ENCODE data around the gene TLR5.

TLR5 gene

DNA sequence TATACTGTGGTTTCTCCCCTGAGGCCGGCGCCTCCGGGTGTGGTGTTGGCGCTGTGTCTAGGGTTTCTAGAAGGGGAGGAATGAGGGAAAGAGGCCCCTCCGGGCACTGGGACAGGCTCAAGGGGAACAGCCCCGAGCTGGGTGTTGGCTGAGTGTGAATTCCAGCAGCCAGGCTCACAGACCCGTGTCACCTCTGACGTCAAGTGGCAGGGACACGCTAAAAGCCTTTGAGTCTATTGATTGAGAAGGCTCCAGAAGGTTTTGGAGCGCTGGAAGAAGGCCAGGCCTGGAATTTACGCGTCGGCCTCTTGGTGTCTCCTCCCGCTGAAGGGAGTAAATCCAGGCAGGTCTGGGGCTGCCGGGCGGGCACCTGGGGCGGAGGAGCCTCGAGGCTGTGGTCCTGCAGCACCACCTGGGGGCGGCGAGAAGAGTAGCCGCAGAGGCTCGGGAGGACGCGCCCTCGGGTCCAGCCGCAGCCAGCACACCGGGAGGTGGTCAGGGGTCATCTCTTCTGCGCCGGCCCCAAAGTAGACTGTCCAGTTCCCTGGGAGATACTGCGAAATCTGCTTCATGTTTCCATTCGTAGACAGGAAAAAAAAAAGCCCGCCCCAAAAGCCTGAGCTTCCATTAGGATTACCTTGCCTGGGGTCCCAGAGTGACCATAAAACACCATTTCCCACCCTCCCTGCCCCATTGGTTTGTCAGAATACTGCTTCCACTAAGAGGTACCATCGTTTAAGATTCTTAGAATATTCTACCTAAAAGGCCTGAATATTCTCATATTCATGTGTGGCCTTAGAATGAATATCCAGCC, 61.7 kb downstream of the TLR5 start:
- TF ChIP-seq, protein P1, sequence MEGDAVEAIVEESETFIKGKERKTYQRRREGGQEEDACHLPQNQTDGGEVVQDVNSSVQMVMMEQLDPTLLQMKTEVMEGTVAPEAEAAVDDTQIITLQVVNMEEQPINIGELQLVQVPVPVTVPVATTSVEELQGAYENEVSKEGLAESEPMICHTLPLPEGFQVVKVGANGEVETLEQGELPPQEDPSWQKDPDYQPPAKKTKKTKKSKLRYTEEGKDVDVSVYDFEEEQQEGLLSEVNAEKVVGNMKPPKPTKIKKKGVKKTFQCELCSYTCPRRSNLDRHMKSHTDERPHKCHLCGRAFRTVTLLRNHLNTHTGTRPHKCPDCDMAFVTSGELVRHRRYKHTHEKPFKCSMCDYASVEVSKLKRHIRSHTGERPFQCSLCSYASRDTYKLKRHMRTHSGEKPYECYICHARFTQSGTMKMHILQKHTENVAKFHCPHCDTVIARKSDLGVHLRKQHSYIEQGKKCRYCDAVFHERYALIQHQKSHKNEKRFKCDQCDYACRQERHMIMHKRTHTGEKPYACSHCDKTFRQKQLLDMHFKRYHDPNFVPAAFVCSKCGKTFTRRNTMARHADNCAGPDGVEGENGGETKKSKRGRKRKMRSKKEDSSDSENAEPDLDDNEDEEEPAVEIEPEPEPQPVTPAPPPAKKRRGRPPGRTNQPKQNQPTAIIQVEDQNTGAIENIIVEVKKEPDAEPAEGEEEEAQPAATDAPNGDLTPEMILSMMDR (IDR thresholded peaks at IDR 0.05; ENCODE audit: low read depth, low read length, missing control alignments): peak; percentile 83
- in situ Hi-C loops (cut with HindIII; ENCODE audit: low sequenced_read_pairs): loop anchor here (5.0 kb wide), 1 partner anchor 304 kb away; no protein-coding TSS in a partner anchor
- DNase-seq (ENCODE audit: low read depth): peak; percentile 82
- peak overlapping the region; percentile 29 for H3K4me3 ChIP-seq (ENCODE audit: low read depth, low read length)

DNA sequence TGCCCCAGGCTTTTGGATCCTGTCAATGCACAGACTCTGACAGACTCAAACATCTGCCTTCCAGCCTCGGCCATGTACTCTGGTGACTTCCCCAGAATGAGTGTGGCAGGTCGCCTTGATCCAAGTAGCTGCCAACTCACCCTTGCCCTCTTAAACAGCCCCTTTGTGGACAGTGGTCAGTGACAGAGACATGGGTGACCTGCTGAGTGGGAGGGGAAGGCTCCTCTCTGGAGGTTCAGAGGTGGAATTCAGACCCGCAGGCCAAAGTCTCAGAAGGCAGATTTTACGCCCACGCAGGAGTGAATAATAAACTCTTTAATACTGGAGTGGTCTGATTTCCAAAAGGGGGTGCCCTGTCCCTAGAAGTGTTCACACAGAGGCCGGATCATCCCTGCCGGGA, 63.5 kb downstream of the TLR5 start:
- H3K4me3 ChIP-seq (ENCODE audit: low read depth, low read length): no peak overlapping the region
- in situ Hi-C loops (cut with HindIII; ENCODE audit: low sequenced_read_pairs): no loop called here
- no peak for DNase-seq (ENCODE audit: low read depth)
- TF ChIP-seq, protein P1 (IDR thresholded peaks at IDR 0.05; ENCODE audit: low read depth, low read length, missing control alignments): no peak

DNA sequence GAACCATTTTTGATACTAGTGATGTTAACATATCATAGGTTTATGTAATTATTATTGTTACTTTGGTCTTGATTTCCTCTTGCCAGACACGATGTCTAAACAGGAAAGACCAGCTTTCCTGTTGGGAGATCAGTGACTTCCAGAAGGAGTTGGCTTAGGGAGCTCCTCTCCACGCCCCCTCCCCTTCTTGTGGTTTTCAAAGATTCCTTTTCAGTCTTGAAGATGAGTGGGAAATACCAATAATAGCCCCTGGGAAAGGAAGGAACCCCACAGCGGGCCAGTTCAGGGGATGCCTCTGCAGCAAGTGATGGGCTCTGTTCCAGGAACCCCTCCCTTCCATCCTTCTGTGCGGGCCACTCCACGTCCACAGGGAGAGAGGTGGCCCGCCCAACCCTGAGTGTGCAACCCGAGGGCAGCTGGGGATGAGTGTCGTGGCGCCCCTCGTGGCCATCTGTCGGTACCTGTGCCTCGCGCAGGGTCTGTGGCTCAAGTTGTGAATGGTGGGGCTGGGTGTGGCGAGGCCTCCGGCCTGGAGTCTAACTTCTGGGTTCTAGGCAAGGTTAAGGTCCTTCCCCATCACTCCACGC, 65.7 kb downstream of the TLR5 start:
- H3K4me3 ChIP-seq (ENCODE audit: low read depth, low read length): no peak overlapping the region
- TF ChIP-seq, protein P1 (IDR thresholded peaks at IDR 0.05; ENCODE audit: low read depth, low read length, missing control alignments): no peak
- no peak for DNase-seq (ENCODE audit: low read depth)
- in situ Hi-C loops (cut with HindIII; ENCODE audit: low sequenced_read_pairs): no loop called here

DNA sequence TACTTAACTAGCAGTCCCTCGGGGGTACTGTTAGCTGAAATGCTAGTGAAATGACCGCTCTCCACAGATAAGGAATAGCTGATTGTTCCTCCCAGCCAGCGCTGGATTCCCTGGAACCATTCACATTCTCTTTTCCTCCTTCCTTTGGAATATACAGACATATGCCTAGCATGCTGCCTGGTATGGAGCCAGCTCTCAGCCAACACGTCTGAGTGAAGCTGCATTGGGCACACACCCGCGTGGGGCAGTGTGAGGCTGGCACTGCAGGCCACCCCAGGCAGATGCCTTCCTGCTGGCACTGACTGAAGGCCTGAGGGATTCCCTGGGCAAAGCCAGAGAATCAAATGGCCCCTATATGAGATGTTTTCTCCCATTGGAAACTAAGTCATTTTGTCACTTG, 66.7 kb downstream of the TLR5 start:
- in situ Hi-C loops (cut with HindIII; ENCODE audit: low sequenced_read_pairs): no loop called here
- DNase-seq (ENCODE audit: low read depth): no peak
- H3K4me3 ChIP-seq (ENCODE audit: low read depth, low read length): no peak overlapping the region
- TF ChIP-seq, protein P1 (IDR thresholded peaks at IDR 0.05; ENCODE audit: low read depth, low read length, missing control alignments): no peak

DNA sequence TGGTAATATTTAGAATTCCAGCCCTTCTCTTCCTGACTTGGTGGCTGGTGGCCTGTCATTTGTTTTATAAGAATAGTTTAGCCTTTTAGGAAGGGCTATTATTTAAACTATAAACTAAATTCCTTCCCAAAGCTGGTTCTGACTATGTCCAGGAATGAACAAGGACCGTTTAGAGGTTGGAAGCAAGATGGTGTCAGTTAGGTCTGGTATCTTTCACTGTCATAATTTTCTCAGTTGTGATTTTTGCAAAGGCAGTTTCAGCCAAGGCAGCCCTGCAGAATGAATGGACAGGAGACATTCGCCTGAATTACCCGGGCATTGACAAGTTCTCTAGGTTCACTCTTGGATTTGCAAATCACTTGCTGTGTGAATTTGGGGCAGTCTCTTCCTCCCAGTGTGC, 67.2 kb downstream of the TLR5 start:
- TF ChIP-seq, protein P1 (IDR thresholded peaks at IDR 0.05; ENCODE audit: low read depth, low read length, missing control alignments): no peak
- no peak for DNase-seq (ENCODE audit: low read depth)
- in situ Hi-C loops (cut with HindIII; ENCODE audit: low sequenced_read_pairs): no loop called here
- H3K4me3 ChIP-seq (ENCODE audit: low read depth, low read length): no peak overlapping the region

DNA sequence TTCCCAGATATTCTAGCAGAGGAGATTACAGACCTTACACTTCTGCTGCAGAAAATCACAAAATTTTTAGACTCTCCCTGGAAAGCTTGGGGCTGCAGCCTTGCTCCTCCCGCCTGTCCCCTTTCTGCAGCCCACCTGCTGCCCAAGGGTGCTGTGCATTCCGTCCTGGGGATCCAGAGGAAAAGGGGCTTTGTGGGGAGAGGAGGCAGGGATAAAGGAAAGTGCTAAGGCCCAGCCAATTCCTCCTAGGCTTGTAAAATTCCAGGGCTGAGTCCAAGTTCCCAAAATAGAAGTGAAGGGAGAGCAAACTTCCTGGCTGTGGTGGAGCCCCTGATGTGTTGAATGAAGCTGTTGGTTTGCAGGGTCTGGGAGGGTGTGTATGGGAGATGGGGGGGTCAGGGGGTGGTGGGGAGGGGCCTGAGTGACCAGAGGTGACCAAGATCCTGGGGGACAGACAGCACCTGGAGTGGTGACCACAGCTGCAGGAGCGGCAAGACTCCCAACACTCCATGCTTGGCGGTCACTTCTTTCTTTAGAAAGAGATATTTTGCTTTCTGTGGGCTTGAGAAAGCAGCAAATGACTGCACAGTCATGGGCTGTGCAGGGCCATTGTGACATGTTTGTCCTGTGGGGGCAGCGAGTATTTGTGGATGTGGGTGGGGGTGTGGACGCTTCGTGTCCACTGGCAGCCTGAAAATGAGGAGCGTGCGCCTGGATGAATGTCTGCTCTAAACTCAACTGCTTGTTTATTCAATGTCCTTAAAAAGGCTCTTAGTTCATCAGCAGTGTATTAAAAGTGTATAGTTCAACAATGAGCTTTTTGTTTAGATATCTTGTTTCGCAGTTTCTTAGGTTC, 68.4 kb downstream of the TLR5 start:
- no peak overlapping the region for H3K4me3 ChIP-seq (ENCODE audit: low read depth, low read length)
- TF ChIP-seq, protein P1 (IDR thresholded peaks at IDR 0.05; ENCODE audit: low read depth, low read length, missing control alignments): no peak
- in situ Hi-C loops (cut with HindIII; ENCODE audit: low sequenced_read_pairs): no loop called here
- DNase-seq (ENCODE audit: low read depth): no peak
